HG03097 (cell line): ENCODE measurements around the gene FBXO41.

Experiments
- ATAC-seq: cut with Tn5 transposase; IDR thresholded peaks from one replicate; pipeline ENCODE4 v1.9.1; 2021; ENCODE audit not compliant: unreplicated experiment, low FRiP score

Gene FBXO41

GRCh38 chr2:73284296-73285158 is at the start of gene FBXO41:
Gene FBXO41, minus strand, starts transcription at chr2:73284478. Its CDS starts 14,848 bp downstream, at chr2:73269630.
- ATAC-seq = peak; percentile 60

- no peak for ATAC-seq
These were observed 49.8 kb upstream of the FBXO41 start for GRCh38 chr2:73334045-73334444.

- ATAC-seq = no peak
These were observed 49.3 kb upstream of the FBXO41 start for GRCh38 chr2:73333564-73333963.

- ATAC-seq = no peak
These were observed 39.9 kb upstream of the FBXO41 start for GRCh38 chr2:73324126-73324725.

GRCh38 chr2:73323551-73323950 is 39.3 kb upstream of the FBXO41 start:
- ATAC-seq = no peak

- no peak for ATAC-seq
These were observed 30.2 kb upstream of the FBXO41 start for GRCh38 chr2:73314441-73314840.

GRCh38 chr2:73307720-73308119 is 23.4 kb upstream of the FBXO41 start:
- ATAC-seq = no peak

GRCh38 chr2:73301636-73302035 is 17.4 kb upstream of the FBXO41 start:
- no peak for ATAC-seq

GRCh38 chr2:73300926-73301325 is 16.6 kb upstream of the FBXO41 start:
- no peak for ATAC-seq

- no peak for ATAC-seq
These were observed 13.3 kb upstream of the FBXO41 start for GRCh38 chr2:73297586-73297985.

- ATAC-seq = no peak
These were observed 12.9 kb upstream of the FBXO41 start for GRCh38 chr2:73297151-73297559.

- ATAC-seq = no peak
These were observed 11.6 kb upstream of the FBXO41 start for GRCh38 chr2:73295751-73296400.

GRCh38 chr2:73294239-73294638 is 10.0 kb upstream of the FBXO41 start:
- no peak for ATAC-seq

GRCh38 chr2:73293534-73294171 is 9.4 kb upstream of the FBXO41 start, which contains the start of gene EGR4:
Gene EGR4, minus strand, starts transcription at chr2:73293548. Its CDS starts 231 bp downstream, at chr2:73293317.
- peak; percentile 91 for ATAC-seq

- no peak for ATAC-seq
These were observed 8.7 kb upstream of the FBXO41 start for GRCh38 chr2:73292906-73293533.

GRCh38 chr2:73292316-73292905 is 8.1 kb upstream of the FBXO41 start:
- no peak for ATAC-seq

- no peak for ATAC-seq
These were observed 7.4 kb upstream of the FBXO41 start for GRCh38 chr2:73291461-73292315.

- no peak for ATAC-seq
These were observed 6.8 kb upstream of the FBXO41 start for GRCh38 chr2:73291093-73291460.
